GM12864 (cell line): ENCODE data around the gene CYREN.
A peak's percentile ranks its signal among the peaks of the same experiment; 100 is the strongest.
"Not testable (repeated sequence)": the region's sequence is repeated elsewhere in the genome, so short reads cannot be mapped to it uniquely, and the experiment has no call there.

Experiments
- DNase-seq: peaks from one replicate; pipeline ENCODE4 v3.0.0-alpha.2; 2011; ENCODE audit warnings: low read depth
- H3K4me3 ChIP-seq: 2 replicates; pipeline ENCODE4 v1.5.1; 2011; ENCODE audit warnings: mild to moderate bottlenecking, low read depth, low read length, control low read depth
- CTCF ChIP-seq: IDR thresholded peaks from 2 replicates; pipeline ENCODE4 v1.5.1; 2011; ENCODE audit warnings: low read depth, mild to moderate bottlenecking, moderate library complexity, low read length, control low read depth, inconsistent platforms; ENCODE audit errors: missing control alignments

CYREN gene

GRCh38 chr7:135177028-135177696 lies 6.7 kb upstream of the CYREN start:
- no peak for TF ChIP-seq CTCF
- no peak overlapping the region for H3K4me3 ChIP-seq
- no peak for DNase-seq

- DNase-seq: no peak
- TF ChIP-seq CTCF: no peak
Measured at GRCh38 chr7:135175931-135176330, 5.4 kb upstream of the CYREN start.

GRCh38 chr7:135174941-135175340 lies 4.4 kb upstream of the CYREN start:
- H3K4me3 ChIP-seq: no peak overlapping the region
- no peak for TF ChIP-seq CTCF
- no peak for DNase-seq

More at GRCh38 chr7:135175931-135176330, 5.4 kb upstream of the CYREN start:
- no peak overlapping the region for H3K4me3 ChIP-seq

GRCh38 chr7:135173916-135174315 lies 3.4 kb upstream of the CYREN start:
- not testable (repeated sequence) for DNase-seq
- peak overlapping the region; percentile 13; the same call in 1 of the 2 replicates for H3K4me3 ChIP-seq

- H3K4me3 ChIP-seq: peak overlapping the region; percentile 54
Measured at GRCh38 chr7:135171581-135172291, 1.2 kb upstream of the CYREN start.

GRCh38 chr7:135170998-135171481 lies 533 bp upstream of the CYREN start:
- not testable (repeated sequence) for DNase-seq
- H3K4me3 ChIP-seq: peak overlapping the region; percentile 98

More at GRCh38 chr7:135171581-135172291, 1.2 kb upstream of the CYREN start:
- not testable (repeated sequence) for DNase-seq

GRCh38 chr7:135169964-135170273 lies 588 bp downstream of the CYREN start:
- no peak for TF ChIP-seq CTCF
- H3K4me3 ChIP-seq: peak overlapping the region; percentile 98
- no peak for DNase-seq

GRCh38 chr7:135169141-135169963 lies 1.2 kb downstream of the CYREN start:
- peak; percentile 96 for TF ChIP-seq CTCF
- no peak for DNase-seq
- H3K4me3 ChIP-seq: peak overlapping the region; percentile 98
